Stimulated activated effector memory CD8-positive, alpha-beta T cell treated with anti-CD3 and anti-CD28 coated beads, Interleukin-12 subunit alpha, Interleukin-12 subunit beta, amount 100 ng/mL, for 72 hours (primary cell): ENCODE results near the gene WDR35.

Source experiments
- ATAC-seq: fragments of 150-1000 bp; cut with Tn5 transposase; 2 replicates; pipeline ENCODE4 v1.10.0; 2021
- DNase-seq, 2 donors: peaks; one replicate each; pipeline ENCODE4 v3.0.0; 2021 to 2022; ENCODE audit warnings: low spot score in 2 of 2
- H3K27ac Mint-ChIP-seq: one replicate; pipeline ENCODE4 v1.8.0; 2022; ENCODE audit warnings: mild to moderate bottlenecking, mixed read lengths
- H3K36me3 Mint-ChIP-seq: one replicate; pipeline ENCODE4 v1.8.0; 2022; ENCODE audit warnings: mild to moderate bottlenecking, mixed read lengths
- H3K4me1 Mint-ChIP-seq: one replicate; pipeline ENCODE4 v1.8.0; 2022; ENCODE audit warnings: mixed read lengths
- H3K4me3 Mint-ChIP-seq: one replicate; pipeline ENCODE4 v1.8.0; 2022; ENCODE audit warnings: mild to moderate bottlenecking, mixed read lengths
- H3K9me3 Mint-ChIP-seq: one replicate; pipeline ENCODE4 v1.8.0; 2022; ENCODE audit warnings: mixed read lengths

WDR35 gene

DNA sequence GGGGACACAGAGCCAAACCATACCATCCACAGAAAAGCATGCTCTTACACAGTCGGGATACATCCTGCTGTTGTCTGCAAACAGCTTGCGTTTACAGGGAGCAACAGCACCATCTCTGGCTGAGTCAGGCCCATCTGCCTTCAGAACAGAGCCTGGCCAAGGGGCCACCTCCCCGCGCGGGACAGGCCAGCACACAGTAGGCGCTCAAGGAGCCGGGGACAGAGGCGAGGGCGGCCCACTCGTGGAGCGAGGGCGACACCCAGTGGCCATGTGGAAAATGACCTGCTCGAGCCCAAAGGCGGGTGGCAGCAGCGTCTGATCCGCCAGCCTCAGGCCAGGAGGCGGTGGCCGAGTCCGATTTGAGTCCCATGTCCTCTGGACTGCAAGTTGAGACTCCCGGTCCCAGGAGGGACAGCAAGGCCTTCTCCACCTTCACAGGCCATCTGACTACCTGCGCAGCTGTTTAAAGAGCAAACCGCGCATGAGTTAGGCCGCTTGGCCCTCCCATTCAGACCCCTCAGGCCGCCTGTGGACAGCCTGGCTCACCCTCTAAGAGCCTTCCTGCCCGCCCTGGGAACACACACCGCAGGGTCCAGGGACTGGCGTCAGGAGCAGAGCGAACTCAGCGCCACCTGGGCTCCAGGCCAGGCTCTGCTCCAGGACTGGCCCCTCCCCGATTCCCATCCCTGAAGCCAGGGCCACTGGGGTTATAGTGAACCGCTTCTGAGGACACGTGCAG, 126.4 kb downstream of the WDR35 start:
- Mint-ChIP-seq H3K9me3 (no peaks in the 10 kb centered on the region), H3K27ac (peak overlapping the region; percentile 68), H3K4me1 (no peaks in the 10 kb centered on the region), H3K4me3 (no peak overlapping the region), H3K36me3 (no peaks in the 10 kb centered on the region)
- DNase-seq (peak; percentile 70 to 83), ATAC-seq (peak; percentile 80)

DNA sequence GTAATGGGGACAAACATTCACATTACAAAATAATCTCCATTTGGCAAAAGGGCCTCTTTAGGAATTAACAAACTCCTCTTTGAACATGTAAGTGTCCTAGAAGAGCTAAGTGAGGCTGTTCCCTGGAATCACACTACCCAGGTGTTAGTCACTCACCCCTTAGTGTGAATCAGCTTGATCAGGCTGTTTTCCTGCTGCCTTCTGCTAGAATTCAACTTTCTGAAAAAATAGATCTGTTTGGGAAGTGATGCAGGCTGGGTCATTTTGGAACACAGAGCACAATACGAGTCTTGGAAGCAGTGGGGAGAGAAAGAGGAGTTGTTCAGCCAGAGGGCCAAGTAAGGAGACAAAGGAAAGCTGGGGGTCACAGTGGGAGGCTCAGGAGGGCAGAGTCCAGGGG, 128.1 kb downstream of the WDR35 start:
- ATAC-seq = no peak
- Mint-ChIP-seq H3K36me3 (no peaks in the 10 kb centered on the region), H3K9me3 (no peaks in the 10 kb centered on the region), H3K4me1 (no peaks in the 10 kb centered on the region), H3K4me3 (no peak overlapping the region), H3K27ac (no peak overlapping the region)
- no peak for DNase-seq
